GM19193 (cell line): ENCODE measurements around the gene NEU1.

Source experiments
- POLR2A ChIP-seq: IDR thresholded peaks from 4 replicates; pipeline ENCODE4 v1.6.1; 2011; ENCODE audit not compliant: insufficient read depth, insufficient read length; ENCODE audit errors: extremely low read depth

NEU1 gene

DNA sequence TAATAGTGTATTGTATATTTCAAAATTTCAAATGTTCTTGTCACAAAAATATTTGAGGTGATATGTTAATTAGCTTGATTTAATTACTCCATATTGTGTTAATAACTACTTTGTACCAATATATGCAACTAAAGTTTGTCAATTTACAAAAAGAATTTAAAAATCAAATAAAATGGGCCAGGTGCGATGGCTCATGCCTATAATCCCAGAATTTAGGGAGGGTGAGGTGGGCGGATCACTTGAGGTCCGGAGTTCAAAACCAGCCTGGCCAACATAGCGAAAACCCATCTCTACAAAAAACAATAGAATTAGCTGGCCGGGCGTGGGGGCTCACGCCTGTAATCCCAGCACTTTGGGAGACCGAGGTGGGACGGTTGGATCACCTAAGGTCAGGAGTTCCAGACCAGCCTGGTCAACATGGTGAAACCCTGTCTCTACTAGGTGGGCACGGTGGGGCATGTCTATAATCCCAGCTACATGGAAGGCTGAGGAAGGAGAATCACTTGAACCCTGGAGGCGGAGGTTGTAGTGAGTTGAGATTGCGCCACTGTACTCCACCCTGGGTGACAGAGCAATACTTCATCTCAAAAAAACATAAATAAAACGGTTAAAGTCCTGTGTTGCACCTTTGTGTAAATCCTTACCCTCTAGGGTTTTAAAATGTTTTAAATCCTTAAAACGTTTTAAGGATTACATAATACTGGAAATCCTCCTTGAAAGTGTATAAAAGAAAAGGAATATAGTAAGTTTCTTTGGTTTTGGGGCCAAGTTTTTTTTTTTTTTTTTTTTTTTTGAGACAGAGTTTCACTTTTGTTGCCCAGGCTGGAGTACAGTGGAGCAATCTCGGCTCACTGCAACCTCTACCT is 31.0 kb downstream of the NEU1 start:
- TF ChIP-seq POLR2A: no peak

DNA sequence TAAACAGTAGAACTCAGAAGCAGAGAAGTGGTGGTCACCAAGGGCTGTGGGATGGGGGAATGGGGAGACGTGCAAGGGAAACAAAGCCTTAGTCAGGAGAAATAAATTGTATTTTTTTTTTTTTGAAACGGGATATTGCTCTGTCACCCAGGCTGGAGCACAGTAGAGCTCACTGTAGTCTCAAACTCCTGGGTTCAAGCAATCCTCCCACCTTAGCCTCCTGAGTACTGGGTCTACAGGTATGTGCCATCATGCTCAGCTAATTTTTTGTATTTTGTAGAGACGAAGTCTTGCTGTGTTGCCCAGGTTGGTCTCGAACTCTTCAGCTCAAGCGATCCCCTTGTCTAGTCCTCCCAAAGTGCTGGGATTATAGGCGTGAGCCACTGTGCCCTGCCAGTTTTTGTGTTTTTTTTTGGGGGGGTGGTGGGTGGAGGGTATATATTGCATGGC is 31.7 kb downstream of the NEU1 start:
- no peak for TF ChIP-seq POLR2A

DNA sequence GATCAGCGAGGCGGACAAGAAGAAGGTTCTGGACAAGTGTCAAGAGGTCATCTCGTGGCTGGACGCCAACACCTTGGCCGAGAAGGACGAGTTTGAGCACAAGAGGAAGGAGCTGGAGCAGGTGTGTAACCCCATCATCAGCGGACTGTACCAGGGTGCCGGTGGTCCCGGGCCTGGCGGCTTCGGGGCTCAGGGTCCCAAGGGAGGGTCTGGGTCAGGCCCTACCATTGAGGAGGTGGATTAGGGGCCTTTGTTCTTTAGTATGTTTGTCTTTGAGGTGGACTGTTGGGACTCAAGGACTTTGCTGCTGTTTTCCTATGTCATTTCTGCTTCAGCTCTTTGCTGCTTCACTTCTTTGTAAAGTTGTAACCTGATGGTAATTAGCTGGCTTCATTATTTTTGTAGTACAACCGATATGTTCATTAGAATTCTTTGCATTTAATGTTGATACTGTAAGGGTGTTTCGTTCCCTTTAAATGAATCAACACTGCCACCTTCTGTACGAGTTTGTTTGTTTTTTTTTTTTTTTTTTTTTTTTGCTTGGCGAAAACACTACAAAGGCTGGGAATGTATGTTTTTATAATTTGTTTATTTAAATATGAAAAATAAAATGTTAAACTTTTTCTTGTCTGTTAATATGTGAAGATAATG is 32.9 kb downstream of the NEU1 start:
- TF ChIP-seq POLR2A: no peak

DNA sequence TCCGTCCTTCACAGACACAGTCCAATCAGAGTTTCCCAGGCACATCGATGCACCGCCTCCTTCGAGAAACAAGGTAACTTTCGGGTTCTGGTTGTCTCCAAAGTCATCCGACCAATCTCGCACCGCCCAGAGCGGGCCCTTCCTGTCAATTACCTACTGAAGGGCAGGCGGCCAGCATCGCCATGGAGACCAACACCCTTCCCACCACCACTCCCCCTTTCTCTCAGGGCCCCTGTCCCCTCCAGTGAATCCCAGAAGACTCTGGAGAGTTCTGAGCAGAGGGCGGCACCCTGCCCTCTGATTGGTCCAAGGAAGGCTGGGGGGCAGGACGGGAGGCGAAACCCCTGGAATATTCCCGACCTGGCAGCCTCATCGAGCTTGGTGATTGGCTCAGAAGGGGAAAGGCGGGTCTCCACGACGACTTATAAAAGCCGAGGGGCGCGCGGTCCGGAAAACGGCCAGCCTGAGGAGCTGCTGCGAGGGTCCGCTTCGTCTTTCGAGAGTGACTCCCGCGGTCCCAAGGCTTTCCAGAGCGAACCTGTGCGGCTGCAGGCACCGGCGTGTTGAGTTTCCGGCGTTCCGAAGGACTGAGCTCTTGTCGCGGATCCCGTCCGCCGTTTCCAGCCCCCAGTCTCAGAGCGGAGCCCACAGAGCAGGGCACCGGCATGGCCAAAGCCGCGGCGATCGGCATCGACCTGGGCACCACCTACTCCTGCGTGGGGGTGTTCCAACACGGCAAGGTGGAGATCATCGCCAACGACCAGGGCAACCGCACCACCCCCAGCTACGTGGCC is 35.1 kb downstream of the NEU1 start, which contains the start of gene HSPA1B:
TSS of gene HSPA1B (plus strand) at position 453 of the 794 bp plus-strand sequence. CDS start at position 666, 213 bp downstream.
- peak; percentile 99 for TF ChIP-seq POLR2A

DNA sequence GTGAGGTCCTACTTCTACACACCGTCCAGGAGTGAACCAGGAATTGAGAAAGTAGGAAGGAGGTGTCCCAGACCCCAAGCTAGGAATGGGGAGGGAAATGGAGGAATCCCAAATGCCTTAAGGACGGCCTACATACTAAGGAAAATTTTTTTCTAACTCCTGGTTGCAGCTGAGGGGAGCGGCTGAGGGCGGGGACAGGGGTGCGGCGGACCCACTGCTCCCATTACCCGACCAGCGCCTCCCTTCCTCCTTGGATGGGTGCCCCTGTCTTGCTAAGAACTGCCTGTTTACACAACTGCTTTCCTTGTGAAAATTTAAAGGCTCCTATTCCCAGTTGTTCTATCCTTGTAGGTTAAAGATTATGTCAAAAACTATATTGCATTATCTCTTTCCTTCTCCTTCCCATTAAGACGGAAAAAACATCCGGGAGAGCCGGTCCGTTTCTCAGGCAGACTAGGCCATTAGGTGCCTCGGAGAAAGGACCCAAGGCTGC is 35.8 kb downstream of the NEU1 start:
- TF ChIP-seq POLR2A: peak; percentile 46

DNA sequence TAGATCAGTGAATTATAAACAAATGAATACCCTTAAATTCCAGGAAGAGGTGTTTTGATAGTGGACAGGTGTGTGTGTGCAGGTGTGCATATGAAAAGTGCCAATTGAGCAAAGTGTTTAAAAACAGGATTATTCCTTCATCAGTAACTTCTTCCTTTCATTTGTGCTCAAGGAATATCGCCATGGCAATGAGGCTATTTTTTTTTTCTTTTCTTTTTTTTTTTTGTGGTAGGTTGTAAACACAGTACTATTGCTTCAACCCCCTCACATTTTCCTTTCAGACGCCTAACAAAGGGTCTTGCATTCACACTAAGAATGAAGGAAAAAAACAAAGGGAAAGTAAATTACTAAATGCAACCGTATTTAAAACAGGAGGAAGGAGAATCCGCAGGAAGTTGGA is 37.1 kb downstream of the NEU1 start:
- TF ChIP-seq POLR2A: no peak

DNA sequence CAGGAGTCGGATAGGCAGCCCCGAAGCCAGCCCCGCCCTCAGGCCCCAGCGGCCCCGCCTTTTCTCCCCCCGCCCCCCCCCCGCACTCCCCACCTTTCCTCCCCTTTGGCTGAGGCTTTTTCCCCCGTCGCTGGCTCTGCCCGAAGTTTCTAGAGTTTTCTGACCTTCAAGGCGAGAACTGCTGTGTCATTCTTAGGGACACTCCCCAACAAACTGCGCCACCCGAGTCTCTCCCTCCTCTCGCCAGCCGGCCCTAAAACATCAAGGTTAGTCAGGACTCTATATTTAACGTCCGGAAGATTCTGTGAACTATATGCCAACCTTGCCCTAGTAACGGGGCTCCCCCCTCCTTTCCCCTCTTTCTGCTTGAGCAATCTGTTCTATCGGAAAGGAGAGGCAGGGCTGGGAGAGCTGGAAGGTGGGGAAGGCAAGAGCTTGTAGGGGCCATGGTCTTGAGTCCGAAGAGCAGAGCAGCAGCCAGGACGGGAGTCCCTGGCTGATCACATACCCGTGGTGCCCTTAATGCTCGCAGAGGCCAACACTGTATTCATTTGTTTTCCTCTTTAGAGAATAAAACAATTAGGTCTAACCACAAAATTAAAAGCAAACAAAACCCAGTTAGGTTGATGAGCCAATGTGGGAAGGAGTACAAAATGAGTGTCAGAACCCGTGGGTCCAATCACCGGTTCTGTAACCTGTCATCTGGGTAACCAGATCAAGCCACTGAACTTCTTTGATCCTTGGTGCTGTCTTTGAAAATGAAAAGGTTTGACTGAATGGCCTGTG is 40.4 kb downstream of the NEU1 start:
- TF ChIP-seq POLR2A: peak; percentile 11

DNA sequence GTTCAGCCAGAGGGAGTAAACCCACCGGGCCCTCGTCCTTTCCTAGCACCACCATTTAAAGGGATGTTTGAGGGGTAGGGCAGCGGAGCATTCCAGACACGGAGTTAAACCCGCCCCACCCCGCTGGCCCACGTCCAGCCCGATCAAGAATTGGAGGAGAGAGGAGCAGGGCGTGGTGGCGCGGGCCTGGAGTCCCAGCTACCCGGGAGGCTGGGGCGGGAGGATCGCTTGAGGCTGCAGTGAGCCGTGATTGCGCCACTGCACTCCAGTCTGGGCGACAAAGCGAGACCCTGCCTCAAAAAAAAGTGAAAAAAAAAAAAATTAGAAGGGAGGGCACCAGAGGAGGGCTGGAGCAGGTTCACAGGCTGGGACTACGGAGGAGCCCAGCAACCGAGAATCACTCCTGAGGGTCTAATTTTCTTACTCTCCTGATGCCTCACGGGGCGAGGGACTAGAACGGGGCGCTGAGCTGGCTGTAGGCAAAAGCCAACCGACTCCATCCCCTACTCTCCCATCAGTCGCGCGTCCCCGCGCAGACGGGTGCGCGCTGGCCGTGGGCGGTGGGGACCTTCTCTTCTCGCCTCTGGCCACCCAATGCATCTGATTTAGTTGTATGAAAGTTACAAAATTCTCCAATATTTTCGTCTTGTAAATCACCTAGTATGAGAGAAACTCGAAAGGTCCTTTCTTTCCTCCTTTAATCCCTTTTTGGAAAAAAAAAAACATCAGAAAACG is 41.2 kb downstream of the NEU1 start:
- TF ChIP-seq POLR2A: peak; percentile 82

DNA sequence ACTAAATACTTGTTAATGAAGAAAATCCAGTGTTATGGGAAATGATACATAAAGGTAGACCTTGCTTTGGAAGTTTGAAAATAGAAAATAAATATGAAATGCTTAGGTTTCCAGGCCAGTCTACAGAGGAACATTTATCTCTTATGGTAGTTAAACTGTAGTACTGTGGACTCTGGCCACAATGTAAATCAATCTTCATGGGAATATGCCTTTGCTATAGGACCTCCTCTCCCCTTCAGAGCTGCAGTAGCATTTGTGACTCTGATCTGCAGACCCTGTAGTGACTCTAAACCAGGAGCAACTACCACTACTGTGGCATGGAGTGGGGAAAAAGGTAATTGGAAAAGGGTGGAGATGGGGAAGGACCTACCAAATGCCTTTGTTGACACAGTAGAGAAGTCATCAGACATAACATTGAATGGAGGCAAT is 42.7 kb downstream of the NEU1 start:
- no peak for TF ChIP-seq POLR2A

DNA sequence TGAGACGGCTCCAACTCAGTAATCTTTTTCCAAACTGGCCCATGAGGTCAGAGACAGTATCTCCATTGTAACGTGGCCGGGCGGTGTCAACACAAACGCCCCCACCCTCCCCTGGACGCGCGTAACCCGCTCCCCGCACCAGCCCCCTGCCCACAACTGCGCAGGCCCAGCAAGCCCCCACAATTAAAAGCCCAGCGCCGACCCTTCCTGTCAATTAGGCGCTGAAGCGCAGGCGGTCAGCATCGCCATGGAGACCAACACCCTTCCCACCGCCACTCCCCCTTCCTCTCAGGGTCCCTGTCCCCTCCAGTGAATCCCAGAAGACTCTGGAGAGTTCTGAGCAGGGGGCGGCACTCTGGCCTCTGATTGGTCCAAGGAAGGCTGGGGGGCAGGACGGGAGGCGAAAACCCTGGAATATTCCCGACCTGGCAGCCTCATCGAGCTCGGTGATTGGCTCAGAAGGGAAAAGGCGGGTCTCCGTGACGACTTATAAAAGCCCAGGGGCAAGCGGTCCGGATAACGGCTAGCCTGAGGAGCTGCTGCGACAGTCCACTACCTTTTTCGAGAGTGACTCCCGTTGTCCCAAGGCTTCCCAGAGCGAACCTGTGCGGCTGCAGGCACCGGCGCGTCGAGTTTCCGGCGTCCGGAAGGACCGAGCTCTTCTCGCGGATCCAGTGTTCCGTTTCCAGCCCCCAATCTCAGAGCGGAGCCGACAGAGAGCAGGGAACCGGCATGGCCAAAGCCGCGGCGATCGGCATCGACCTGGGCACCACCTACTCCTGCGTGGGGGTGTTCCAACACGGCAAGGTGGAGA is 47.4 kb downstream of the NEU1 start, which contains the start of the genes HSPA1A and HSPA1L:
TSS of gene HSPA1A (plus strand) at position 519 of the 814 bp plus-strand sequence. CDS start at position 733, 214 bp downstream.
TSS of gene HSPA1L (minus strand) at position 259 of the 814 bp plus-strand sequence. CDS start 3,311 bp downstream, outside the sequence.
- peak; percentile 82 for TF ChIP-seq POLR2A

DNA sequence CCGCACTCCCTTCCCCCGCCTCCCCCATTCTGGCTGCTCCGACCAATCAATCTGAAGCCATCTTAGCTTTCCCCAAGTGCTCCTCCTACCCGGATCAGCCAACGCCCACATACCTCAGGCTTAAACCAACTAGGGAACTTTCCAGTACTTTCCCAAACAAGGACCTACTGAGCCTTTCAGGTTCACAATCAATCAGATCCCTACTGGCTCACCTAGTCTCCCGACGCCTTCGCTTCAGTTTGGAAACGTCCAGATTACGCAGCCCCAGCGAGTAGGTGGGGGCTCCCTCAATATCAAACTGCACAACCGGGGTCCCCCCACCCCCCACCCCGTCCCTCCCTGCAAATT is 48.0 kb downstream of the NEU1 start:
- no peak for TF ChIP-seq POLR2A

DNA sequence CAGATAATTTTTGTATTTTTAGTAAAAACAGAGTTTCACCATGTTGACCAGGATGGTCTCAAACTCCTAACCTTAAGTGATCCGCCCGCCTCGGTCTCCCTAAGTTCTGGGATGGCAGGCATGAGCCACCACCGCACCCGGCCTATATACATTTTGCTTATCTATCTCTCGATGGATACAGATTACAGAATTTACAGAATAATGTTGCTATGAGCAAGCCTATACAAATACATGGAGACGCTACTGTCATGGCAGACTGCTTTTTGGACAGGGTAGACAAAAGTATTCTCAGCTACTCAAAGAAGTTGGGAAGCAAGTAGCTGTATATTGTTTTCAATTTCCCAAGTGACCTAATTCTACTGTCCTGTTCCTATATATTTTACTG is 49.2 kb downstream of the NEU1 start:
- TF ChIP-seq POLR2A: no peak
